Activated naive CD8-positive, alpha-beta T cell treated with anti-CD3 and anti-CD28 coated beads for 36 hours (primary cell): ENCODE data around the gene NPBWR2. TPM values are rescaled to one million over a fixed set of nuclear protein-coding genes. Genes with fewer than 3 reads are reported as not detected.

Experiments
- DNase-seq: peaks from one replicate; pipeline ENCODE4 v3.0.0; 2021
- H3K27ac Mint-ChIP-seq: one replicate; pipeline ENCODE4 v1.8.0; 2022; ENCODE audit warnings: mild to moderate bottlenecking, moderate library complexity, mixed read lengths
- H3K27me3 Mint-ChIP-seq: one replicate; pipeline ENCODE4 v1.8.0; 2022; ENCODE audit warnings: mild to moderate bottlenecking, mixed read lengths
- H3K36me3 Mint-ChIP-seq: one replicate; pipeline ENCODE4 v1.8.0; 2021; ENCODE audit warnings: mild to moderate bottlenecking, mixed read lengths
- H3K4me1 Mint-ChIP-seq: one replicate; pipeline ENCODE4 v1.8.0; 2021; ENCODE audit warnings: mixed read lengths
- H3K4me3 Mint-ChIP-seq: one replicate; pipeline ENCODE4 v1.8.0; 2022; ENCODE audit warnings: mild to moderate bottlenecking, moderate library complexity, mixed read lengths
- H3K9me3 Mint-ChIP-seq: one replicate; pipeline ENCODE4 v1.8.0; 2022; ENCODE audit warnings: mixed read lengths
- total RNA-seq, 2 experiments: library from RNA; stranded (reverse); gene quantifications; one replicate each; pipeline ENCODE4 v1.2.3, GENCODE V29; 2021

The NPBWR2 gene
- total RNA-seq, 2 experiments from 2014 or later, result not detected

DNA sequence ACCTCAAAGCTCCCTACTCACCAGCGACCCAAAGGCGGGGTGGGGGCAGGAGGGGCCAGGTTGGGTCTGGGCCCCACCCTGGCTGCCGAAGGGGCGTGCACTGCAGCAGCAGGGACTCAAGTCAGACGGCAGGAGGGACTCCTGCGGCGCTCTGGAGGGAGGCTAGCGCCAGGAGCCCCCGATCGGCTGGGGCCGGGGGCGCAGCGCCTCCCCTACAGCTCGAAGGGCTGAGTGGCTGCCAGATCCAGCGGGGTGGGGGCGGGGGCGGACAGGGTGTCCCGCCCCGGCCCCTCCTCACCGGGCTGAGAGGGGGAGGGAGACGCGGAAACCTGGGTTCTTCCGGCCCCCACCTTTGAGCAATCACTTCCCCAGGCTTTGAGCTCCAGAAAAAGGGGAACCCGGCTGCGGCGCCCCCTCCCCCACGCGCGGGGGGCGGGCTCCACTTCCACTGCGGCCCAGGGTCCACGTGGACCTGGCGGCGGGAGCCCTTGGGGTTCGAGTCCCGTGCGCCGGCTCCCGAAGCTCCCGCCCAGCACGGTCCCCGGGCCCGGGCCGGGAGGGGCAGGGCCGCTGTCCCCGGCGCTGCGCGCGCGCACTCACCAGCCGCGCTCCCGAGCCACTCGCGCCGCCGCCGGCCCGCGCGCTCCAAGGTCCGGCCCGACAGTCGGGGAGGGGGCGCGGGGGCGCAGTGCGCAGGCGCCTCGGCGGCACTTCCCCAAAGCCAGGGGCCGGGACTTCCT is 27.9 kb downstream of the NPBWR2 start, which contains the start of gene RGS19:
Gene RGS19 (minus strand): TSS at position 246 of the 740 bp plus-strand sequence. CDS start 2,632 bp downstream, outside the sequence.
- Mint-ChIP-seq H3K4me3 (peak within 1 kb of the TSS; percentile 92), H3K36me3 (peaks cover 5% of the 10 kb centered on the region), H3K27ac (peak within 1 kb of the TSS; percentile 86), H3K9me3 (no peaks in the 10 kb centered on the region), H3K4me1 (peaks cover 29% of the 10 kb centered on the region), H3K27me3 (peaks cover 19% of the 10 kb centered on the region)
- peak; percentile 72 for DNase-seq

DNA sequence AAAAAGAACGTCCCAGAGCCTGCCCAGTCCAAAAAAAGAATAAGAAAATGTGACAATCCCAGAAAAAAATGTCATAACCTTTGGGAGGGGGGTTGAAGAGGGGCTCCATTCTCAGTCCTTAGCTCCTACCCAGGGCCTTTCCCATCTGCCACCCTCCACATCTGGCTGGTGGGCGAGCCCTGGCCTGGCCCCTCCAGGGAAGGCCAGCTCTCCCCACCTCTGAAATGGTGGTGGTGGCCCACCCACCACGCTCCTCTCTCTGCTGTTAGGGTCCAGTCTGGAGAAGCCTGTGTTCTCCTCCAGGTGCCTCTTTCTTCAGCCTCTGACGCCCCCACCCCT is 28.5 kb downstream of the NPBWR2 start:
- no peaks in the 10 kb centered on the region for H3K9me3 Mint-ChIP-seq
- H3K4me1 Mint-ChIP-seq, result peaks cover 26% of the 10 kb centered on the region
- H3K36me3 Mint-ChIP-seq, result peaks cover 5% of the 10 kb centered on the region
- H3K27ac Mint-ChIP-seq, result peak overlapping the region; percentile 86
- peak overlapping the region; percentile 92 for H3K4me3 Mint-ChIP-seq
- DNase-seq, result no peak
- peaks cover 16% of the 10 kb centered on the region for H3K27me3 Mint-ChIP-seq

DNA sequence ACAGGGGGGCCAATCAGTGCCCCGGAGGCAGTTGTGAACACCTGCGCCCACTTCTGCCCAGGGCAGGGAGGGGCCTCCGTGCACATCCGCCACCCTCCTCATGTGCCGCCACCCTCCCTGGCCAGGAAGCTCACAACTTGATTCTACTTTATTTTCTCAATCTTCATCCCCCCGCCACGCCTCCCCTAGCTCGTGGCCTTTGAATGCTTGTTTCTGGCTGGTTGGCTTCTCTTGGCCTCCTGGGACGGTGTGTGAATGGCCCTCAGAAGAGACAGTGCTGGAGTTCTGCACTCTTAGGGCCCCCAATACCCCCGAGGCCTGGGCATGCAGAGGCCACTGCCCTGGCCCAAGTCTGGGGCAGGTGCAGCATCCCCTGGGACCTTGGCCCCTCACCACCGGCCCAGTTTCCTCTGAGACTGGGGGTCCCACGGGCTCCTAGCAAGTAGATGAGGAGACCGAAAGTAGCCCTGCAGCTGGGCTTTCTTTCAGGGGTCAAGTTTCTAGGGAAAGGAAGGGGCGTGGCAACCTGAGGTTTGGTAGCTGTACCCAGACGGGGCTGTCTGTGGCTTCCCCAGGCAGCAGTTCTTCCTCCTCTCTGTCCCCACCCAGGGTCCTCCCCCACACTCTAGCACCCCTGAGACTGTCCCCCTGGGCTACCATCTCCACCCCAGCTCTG is 29.4 kb downstream of the NPBWR2 start:
- Mint-ChIP-seq H3K36me3 (peaks cover 5% of the 10 kb centered on the region), H3K27ac (peak overlapping the region; percentile 83), H3K4me1 (peaks cover 24% of the 10 kb centered on the region), H3K9me3 (no peaks in the 10 kb centered on the region), H3K27me3 (peaks cover 16% of the 10 kb centered on the region), H3K4me3 (peak overlapping the region; percentile 92)
- peak; percentile 66 for DNase-seq

DNA sequence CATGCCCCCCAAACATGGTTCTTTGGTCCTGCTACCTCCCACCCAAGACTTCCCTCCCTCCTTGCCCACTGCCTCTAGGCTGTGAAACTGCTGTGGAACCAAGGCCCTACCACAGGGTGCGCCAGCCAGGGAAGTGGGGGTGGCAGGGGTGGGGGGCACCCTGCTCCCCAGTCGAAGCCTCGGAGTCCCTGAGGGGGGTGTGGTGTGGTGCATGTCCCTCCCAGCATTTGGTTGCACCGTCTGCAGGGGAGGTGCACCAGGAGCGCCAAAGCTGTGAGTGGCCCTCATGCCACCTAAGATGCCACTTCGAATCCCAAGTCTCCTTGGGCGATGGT is 29.9 kb downstream of the NPBWR2 start:
- H3K4me3 Mint-ChIP-seq, result peak overlapping the region; percentile 92
- peaks cover 21% of the 10 kb centered on the region for H3K4me1 Mint-ChIP-seq
- H3K27ac Mint-ChIP-seq, result peak overlapping the region; percentile 83

DNA sequence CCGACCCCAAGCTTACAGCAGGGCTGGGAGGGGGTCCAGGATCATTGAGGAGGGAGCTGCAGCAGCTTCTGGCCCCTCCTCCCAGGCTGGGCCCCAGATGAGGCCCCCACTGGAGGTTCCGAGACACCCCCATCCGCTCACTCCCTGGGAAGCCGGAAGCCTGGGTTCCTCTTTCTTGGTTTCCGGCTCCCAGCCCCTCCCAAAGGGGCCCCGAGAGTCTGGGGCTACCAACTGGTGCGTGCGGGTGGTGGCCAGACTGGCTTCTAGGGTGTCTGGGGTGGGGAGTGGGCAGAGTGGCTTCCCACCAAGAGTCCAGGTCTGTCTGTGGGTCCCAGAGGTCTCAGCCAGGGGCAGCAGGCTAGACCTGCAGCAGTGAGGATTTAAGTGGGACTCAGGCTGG is 30.3 kb downstream of the NPBWR2 start:
- Mint-ChIP-seq H3K4me1 (peaks cover 18% of the 10 kb centered on the region), H3K27me3 (peaks cover 8% of the 10 kb centered on the region), H3K4me3 (peak overlapping the region; percentile 92), H3K36me3 (peaks cover 5% of the 10 kb centered on the region), H3K27ac (peak overlapping the region; percentile 83), H3K9me3 (no peaks in the 10 kb centered on the region)
- DNase-seq, result peak; percentile 62

More for the DNA sequence above, 29.9 kb downstream of the NPBWR2 start:
- no peak for DNase-seq
- H3K9me3 Mint-ChIP-seq, result no peaks in the 10 kb centered on the region
- H3K27me3 Mint-ChIP-seq, result peaks cover 12% of the 10 kb centered on the region
- peaks cover 5% of the 10 kb centered on the region for H3K36me3 Mint-ChIP-seq

DNA sequence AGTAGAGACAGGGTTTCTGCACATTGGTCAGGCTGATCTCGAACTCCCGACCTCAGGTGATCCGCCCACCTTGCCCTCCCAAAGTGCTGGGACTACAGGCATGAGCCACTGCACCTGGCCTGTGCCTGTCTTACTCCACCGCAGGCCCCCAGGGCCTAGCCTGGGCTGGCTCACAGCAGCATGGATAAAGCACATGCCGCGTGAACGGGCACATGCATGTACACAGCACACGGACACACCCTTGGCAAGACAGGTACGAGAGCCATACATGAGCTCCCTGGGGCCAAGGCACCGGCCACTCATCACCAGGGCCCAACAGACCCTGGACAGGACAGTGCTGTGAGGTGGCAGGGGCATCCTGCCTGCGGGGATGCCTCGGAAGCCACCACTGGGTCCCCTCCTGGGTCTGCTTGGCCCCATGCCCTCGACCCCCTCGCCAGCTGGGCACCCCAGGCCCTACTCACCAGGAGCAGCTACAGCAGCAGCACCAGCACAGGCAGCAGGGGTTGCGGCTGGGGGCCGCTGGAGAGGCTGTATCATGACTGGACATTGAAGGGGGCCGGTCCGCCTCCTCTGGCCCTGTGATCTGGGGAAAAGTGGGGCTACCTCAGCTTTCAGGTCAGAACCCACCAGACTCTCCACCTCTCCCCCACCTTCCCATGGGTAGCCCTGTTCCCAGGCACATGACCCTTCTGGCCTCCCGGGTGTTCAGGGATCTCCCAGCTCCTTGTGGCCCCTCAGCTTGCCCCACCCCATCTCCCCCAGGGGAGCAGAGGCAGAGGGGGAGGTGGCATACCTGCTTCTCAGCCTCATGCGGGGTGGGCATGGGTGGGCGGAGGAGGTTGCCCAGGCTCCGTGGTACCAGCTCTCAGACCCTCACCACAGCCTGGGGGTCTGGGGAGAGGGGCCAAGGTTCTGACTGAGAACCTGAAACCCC is 31.0 kb downstream of the NPBWR2 start:
- Mint-ChIP-seq H3K36me3 (peaks cover 5% of the 10 kb centered on the region), H3K4me1 (peaks cover 13% of the 10 kb centered on the region), H3K27me3 (peaks cover under 1% of the 10 kb centered on the region), H3K27ac (peak overlapping the region; percentile 83), H3K4me3 (peak overlapping the region; percentile 60), H3K9me3 (no peaks in the 10 kb centered on the region)
- DNase-seq, result no peak

DNA sequence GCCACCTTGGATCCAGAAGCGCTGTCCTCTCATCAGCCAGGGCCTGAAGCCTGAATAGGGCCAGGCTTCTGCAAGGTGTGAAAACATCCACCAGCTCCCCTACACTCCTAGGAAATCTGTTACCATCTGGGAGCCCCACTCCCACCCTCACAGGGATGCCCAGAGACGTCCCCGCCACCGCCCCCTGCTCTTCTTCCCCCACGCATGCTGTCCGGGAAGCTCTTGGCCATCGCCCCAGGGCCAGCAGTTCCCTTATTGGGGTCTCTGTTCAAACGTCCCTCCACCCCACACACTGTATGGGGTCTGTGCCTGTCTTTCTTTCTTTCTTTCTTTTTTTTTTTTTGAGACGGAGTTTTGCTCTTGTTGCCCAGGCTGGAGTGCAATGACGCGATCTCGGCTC is 31.8 kb downstream of the NPBWR2 start:
- Mint-ChIP-seq H3K4me3 (no peak overlapping the region), H3K27me3 (no peaks in the 10 kb centered on the region), H3K9me3 (no peaks in the 10 kb centered on the region), H3K36me3 (peaks cover 6% of the 10 kb centered on the region), H3K27ac (peak overlapping the region; percentile 42), H3K4me1 (peaks cover 11% of the 10 kb centered on the region)
- DNase-seq, result no peak

DNA sequence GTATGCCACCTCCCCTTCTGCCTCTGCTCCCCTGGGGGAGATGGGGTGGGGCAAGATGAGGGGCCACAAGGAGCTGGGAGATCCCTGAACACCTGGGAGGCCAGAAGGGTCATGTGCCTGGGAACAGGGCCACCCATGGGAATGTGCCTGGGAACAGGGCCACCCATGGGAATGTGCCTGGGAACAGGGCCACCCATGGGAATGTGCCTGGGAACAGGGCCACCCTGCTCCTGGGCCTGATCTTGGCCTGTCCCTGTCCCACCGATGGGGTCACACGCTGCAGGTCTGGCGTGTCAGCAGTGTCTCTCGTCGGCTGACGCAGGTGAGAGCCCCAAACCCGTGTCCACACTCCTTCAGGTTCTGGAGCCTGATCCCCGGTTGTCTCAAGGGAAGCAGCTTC is 32.4 kb downstream of the NPBWR2 start:
- H3K36me3 Mint-ChIP-seq, result peaks cover 6% of the 10 kb centered on the region
- DNase-seq, result no peak
- H3K9me3 Mint-ChIP-seq, result no peaks in the 10 kb centered on the region
- no peak overlapping the region for H3K4me3 Mint-ChIP-seq
- no peaks in the 10 kb centered on the region for H3K27me3 Mint-ChIP-seq
- H3K4me1 Mint-ChIP-seq, result peaks cover 8% of the 10 kb centered on the region
- no peak overlapping the region for H3K27ac Mint-ChIP-seq

DNA sequence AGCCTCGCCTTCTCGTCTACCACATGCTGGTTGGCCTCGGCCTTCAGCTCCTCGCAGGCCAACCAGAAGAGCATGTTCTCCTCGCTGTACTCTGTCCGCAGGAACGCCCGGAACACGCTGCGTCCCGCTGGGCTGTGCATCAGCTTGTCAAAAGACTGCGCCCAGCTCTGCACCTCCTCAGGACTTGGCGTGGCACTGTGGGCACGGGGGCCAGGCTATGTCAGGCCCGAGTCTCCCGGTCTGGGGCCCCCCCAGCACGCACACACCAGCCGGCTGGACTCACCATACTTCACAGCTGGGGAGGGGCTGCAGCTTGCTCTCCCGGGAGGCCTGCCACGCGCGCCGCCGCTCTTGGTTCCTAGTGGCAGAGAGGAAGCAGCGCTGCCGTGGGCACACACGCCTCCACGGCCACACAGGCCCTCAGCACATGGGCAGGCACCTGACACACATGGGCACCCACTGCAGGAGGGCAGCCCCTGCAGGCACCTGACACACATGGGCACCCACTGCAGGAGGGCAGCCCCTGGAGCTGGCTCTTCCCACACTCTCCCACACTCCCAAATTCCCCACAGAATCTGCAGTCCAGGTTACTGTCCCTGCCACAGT is 33.1 kb downstream of the NPBWR2 start:
- no peak for DNase-seq
- Mint-ChIP-seq H3K27me3 (no peaks in the 10 kb centered on the region), H3K4me1 (peaks cover 8% of the 10 kb centered on the region), H3K27ac (peak overlapping the region; percentile 54), H3K4me3 (no peak overlapping the region), H3K36me3 (peaks cover 6% of the 10 kb centered on the region), H3K9me3 (no peaks in the 10 kb centered on the region)

DNA sequence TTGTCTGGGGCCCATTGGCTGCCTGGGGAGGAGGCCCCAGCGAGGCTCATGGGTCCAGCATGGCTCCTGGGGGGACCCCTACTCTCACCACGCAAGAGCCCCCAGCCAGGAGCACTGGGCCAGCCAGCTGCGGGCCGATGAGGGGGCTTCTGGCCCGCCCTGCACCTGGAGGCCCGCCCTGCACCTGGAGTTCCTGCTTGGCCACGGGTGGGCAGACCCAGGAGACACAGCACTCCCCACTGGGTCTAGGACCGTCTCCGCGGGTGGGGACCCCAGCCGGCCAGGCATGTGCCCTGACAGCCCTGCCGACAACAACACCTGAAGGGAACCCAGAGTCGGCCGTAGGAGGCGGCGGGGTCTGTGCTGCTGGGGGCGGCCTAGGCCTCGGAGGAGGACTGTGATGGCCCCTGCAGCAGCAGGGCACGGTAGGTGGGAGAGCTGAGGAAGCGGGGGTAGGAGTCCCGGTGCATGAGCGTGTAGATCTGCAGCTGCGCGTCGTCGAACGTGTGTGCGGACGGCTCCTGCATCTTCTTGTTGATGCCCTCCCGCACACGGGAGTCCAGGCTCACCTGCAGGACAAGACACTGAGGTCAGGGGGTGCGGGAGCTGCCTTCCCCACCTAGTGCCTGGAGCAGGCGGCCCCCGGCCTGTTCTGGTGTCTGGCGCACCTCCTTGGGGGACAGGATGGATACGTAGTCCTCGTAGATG is 33.7 kb downstream of the NPBWR2 start:
- no peak for DNase-seq
- no peaks in the 10 kb centered on the region for H3K27me3 Mint-ChIP-seq
- H3K4me3 Mint-ChIP-seq, result no peak overlapping the region
- H3K36me3 Mint-ChIP-seq, result peaks cover 6% of the 10 kb centered on the region
- peaks cover 3% of the 10 kb centered on the region for H3K4me1 Mint-ChIP-seq
- no peak overlapping the region for H3K27ac Mint-ChIP-seq
- no peaks in the 10 kb centered on the region for H3K9me3 Mint-ChIP-seq

DNA sequence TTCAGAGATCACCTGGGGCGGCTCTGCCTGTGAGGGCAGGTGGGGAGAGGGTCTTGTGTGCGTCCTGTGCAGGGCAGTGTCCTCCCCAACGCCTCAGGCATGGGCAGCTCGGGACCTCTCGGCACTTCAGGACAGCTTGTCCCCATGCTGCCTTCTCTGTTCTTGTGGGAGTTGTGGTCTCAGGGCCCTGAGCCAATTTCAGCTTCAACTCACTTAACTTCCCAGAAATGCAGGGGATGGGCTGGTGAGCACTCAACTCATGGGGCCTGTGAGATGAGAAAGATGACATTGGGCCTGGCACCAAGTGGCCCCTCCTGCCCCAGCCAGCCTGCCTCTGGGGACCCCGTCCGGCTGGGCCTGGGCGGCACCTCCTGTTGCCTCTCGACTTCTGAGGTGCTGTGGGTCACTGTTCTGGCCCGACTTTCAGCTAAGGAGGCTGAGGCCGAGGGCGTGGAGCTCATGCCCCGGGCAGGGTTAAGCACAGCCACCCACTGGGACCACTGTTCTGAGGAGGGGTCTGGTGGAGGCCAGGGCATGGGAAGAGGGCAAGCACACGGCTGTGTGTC is 34.8 kb downstream of the NPBWR2 start:
- H3K4me1 Mint-ChIP-seq, result peaks cover 2% of the 10 kb centered on the region
- H3K36me3 Mint-ChIP-seq, result peaks cover 6% of the 10 kb centered on the region
- no peaks in the 10 kb centered on the region for H3K9me3 Mint-ChIP-seq
- no peak for DNase-seq
- no peak overlapping the region for H3K27ac Mint-ChIP-seq
- no peak overlapping the region for H3K4me3 Mint-ChIP-seq
- no peaks in the 10 kb centered on the region for H3K27me3 Mint-ChIP-seq

DNA sequence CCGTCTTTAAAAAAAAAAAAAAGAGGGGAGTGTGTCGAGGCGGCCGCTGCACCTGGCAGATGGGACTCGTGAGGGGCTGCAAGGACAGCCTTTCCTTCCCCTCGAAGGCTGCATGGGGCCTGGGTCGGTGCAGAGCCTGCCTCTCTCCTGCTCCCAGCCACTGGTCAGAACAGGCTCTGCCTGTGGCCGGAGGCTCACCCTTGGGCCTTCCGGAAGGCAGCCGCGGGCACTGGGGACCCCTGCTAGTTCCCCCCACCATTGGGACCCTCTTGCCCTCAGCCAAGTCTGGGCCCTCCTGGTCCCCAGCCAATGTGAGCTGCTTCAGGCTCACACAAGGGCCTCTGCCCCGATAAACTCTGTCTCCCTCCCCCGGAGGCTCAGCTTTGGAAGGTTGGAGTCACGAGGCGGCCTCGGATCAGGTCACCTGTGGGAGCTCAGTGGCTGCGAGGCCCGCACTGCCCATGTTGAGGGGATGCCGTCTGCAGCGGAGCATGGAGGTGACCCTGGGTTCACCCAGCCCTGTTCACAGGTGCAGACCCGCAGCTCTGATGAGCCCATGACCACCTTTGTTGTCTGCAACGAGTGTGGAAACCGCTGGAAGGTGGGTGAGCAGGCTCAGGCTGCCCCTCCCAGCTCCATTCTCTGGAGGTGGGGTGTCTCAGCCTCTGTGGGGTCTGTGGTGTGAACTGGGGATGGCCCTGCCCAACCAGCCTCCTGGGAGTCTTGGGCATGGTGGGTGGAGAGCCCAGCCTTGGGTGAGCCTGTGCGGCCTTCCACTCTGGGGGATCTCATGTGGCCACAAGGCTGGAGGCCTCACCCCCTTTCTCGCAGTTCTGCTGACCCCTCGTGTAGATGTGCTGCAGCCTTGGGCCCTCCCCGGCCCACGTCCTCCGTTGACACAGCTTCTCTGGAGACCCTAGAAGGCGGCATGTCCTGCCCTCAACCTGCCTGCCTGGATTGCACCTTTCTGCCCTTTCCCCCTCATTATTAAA is 35.7 kb downstream of the NPBWR2 start:
- DNase-seq, result no peak
- Mint-ChIP-seq H3K36me3 (peaks cover 6% of the 10 kb centered on the region), H3K9me3 (no peaks in the 10 kb centered on the region), H3K4me1 (peaks cover 2% of the 10 kb centered on the region), H3K27me3 (no peaks in the 10 kb centered on the region), H3K4me3 (no peak overlapping the region), H3K27ac (no peak overlapping the region)
